T-helper 2 cell (primary cell): ENCODE measurements around the gene GPR137.
"Not testable (repeated sequence)": the region's sequence is repeated elsewhere in the genome, so short reads cannot be mapped to it uniquely, and the experiment has no call there.

Experiments used
- DNase-seq, 5 experiments: peaks; one replicate each; pipeline versions ENCODE4 v3.0.0 to v3.0.0-alpha.2; 2012 to 2022

The GPR137 gene

DNA sequence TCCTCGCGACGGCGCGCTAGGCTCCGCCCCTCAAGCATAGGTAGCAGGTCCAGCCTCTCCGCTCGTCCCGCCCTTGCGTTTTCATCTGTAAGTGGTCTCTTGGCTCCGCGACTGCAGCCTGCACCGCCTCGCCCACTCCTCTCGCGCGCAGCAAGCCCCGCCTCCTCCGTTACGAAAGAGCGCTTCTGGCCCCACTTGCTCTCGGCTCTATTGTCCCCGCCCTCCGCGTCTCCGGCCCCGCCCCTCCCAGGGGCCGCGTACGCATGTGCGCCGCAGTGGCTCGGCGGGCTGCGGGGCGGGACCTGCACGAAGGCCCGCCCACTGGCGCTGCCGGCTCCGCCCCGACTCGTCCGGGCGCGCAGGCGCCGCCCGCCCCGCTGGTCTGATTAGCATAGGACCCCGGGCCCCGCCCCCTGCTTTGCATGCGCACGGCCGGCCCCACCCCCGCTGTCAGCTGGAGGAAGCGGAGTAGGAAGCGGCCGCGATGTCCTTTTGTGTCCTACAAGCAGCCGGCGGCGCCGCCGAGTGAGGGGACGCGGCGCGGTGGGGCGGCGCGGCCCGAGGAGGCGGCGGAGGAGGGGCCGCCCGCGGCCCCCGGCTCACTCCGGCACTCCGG is 19.5 kb downstream of the GPR137 start, which contains the start of gene ESRRA:
ESRRA (plus strand) TSS at position 450 of the 616 bp plus-strand sequence. CDS start 1,656 bp downstream, outside the sequence.
- DNase-seq, result peak; percentile 99 to 100 (median 99)

GRCh38 chr11:64305691-64306562 is 20.3 kb downstream of the GPR137 start:
- DNase-seq, result peak; percentile 45 to 79 (median 60)

DNA sequence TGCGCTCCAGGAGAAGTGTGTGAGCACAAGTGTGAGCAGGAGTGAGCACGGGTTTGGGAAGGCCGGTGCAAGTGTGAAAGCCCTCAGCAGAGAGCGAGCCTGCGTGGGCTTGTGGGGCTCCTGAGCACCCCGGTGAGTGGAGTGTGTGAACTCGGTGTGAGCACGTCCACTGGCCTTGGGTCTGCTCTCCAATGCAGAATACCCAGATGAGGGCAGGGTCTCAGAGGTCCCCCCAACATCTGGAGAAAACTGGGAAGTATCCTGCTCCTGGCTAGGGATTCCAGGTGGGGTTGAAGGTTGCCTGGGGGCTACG is 20.9 kb downstream of the GPR137 start:
- no peak for DNase-seq

- no peak for DNase-seq
Observed at GRCh38 chr11:64306876-64307622, 21.4 kb downstream of the GPR137 start.

GRCh38 chr11:64307795-64308194 is 22.1 kb downstream of the GPR137 start:
- not testable (repeated sequence) for DNase-seq

GRCh38 chr11:64312947-64313346 is 27.3 kb downstream of the GPR137 start:
- no peak for DNase-seq

DNA sequence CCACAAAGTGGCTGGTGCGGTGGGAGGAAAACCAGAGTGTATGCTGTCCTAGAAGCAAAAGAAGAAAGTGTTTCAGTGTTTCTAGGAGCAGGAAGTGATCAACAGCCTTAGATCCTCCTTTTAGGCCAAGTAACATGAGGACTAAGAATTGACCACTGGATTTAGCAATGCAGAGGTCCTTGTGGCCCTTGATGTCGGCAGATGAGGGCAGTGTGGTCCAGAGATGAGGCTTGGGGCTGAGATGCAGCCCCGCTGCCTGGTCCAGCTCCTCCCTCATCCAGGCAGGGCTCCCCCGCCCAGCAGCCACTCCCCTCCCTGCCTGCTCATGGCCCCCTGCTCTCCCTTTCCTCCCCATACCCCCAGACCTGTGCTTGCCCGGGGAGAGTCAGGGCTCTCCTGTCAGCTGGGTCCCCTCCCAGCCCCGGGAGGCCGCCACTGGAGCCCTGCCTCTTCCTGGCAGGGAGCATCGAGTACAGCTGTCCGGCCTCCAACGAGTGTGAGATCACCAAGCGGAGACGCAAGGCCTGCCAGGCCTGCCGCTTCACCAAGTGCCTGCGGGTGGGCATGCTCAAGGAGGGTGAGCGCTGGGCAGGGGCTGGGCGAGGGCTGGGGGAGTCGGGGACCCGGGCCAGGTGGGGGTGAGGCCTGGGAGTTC is 28.0 kb downstream of the GPR137 start:
- no peak for DNase-seq

GRCh38 chr11:64314146-64314804 is 28.6 kb downstream of the GPR137 start:
- DNase-seq, result no peak

- DNase-seq, result no peak
Observed at GRCh38 chr11:64314805-64315561, 29.3 kb downstream of the GPR137 start.

DNA sequence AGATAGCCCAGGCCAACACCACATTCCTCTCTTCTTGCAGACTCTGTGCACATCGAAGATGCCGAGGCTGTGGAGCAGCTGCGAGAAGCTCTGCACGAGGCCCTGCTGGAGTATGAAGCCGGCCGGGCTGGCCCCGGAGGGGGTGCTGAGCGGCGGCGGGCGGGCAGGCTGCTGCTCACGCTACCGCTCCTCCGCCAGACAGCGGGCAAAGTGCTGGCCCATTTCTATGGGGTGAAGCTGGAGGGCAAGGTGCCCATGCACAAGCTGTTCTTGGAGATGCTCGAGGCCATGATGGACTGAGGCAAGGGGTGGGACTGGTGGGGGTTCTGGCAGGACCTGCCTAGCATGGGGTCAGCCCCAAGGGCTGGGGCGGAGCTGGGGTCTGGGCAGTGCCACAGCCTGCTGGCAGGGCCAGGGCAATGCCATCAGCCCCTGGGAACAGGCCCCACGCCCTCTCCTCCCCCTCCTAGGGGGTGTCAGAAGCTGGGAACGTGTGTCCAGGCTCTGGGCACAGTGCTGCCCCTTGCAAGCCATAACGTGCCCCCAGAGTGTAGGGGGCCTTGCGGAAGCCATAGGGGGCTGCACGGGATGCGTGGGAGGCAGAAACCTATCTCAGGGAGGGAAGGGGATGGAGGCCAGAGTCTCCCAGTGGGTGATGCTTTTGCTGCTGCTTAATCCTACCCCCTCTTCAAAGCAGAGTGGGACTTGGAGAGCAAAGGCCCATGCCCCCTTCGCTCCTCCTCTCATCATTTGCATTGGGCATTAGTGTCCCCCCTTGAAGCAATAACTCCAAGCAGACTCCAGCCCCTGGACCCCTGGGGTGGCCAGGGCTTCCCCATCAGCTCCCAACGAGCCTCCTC is 30.2 kb downstream of the GPR137 start:
- DNase-seq, result not testable (repeated sequence)

DNA sequence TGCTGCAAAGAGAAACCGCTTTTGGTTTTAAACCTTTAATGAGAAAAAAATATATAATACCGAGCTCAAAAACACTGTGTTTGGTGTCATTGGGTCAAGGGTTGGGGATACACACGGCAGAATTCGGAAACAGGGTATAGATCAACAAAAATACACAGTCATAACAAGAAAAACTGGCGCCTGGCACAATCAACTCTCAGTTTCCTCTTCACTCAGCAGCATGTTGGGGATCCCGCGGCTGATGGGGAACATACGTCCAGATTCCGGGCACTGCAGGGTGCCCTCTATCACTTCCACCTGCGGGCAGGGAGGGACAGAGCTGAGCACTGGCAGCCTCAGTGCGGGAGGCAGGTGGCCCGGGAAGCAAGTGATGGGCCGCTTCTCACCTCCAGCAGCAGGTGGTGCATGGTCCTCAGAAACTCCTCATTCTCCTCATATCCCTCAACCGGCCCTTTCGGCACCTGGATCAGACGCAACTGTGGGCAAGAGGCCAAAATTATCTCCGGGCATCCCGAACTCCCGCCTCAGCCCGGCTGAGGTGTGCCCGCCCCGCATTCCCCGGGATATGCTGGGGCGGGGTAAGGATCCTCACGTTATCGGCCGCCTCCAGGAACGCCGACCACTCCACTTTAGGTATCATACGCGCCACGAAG is 31.1 kb downstream of the GPR137 start:
- peak in 3 of 5 experiments; percentile 38 to 76 (median 48) for DNase-seq

- DNase-seq, result peak; percentile 85 to 99 (median 96)
Observed at GRCh38 chr11:64317325-64317960, 31.8 kb downstream of the GPR137 start, which contains the start of gene TRMT112. Gene TRMT112 (minus strand): TSS chr11:64317559. CDS start chr11:64317526, 33 bp downstream.

- peak; percentile 87 to 99 (median 92) for DNase-seq
Observed at GRCh38 chr11:64317961-64318765, 32.5 kb downstream of the GPR137 start, which contains the start of gene PRDX5. Gene PRDX5 (plus strand): TSS chr11:64318121. CDS start chr11:64318216, 95 bp downstream.

- no peak for DNase-seq
Observed at GRCh38 chr11:64318766-64319761, 33.4 kb downstream of the GPR137 start.

DNA sequence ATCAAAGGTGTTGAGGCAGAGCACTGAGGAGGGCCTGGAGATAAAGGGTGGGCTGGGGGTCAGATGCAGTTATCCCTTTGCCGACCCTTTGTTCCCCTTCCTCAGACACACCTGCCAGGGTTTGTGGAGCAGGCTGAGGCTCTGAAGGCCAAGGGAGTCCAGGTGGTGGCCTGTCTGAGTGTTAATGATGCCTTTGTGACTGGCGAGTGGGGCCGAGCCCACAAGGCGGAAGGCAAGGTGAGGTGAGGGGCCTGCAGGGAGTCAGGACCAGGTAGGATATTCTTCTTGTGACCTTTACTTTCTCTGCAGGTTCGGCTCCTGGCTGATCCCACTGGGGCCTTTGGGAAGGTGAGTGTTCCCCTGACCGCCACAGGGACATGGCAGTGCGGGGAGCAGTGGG is 34.9 kb downstream of the GPR137 start:
- DNase-seq, result no peak

DNA sequence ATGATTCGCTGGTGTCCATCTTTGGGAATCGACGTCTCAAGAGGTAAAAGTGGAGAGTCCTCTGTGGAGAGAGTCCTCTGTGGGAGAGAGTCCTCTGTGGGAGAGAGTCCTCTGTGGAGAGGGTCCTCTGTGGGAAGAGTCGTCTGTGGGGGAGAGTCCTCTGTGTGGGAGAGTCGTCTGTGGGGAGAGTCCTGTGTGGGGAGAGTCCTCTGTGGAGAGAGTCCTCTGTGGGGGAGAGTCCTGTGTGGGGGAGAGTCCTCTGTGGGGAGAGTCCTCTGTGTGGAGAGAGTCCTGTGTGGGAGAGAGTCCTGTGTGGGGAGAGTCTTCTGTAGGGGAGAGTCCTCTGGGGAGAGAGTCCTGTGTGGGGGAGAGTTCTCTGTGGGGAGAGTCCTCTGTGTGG is 35.4 kb downstream of the GPR137 start:
- DNase-seq, result no peak

GRCh38 chr11:64321533-64321932 is 35.9 kb downstream of the GPR137 start:
- DNase-seq, result no peak
